HG03439 (cell line): ENCODE measurements around the gene TAF4.

ENCODE experiments used
- ATAC-seq: cut with Tn5 transposase; IDR thresholded peaks from one replicate; pipeline ENCODE4 v1.9.1; 2021; ENCODE audit warnings: mild to moderate bottlenecking, moderate library complexity; ENCODE audit not compliant: unreplicated experiment

Gene TAF4

DNA sequence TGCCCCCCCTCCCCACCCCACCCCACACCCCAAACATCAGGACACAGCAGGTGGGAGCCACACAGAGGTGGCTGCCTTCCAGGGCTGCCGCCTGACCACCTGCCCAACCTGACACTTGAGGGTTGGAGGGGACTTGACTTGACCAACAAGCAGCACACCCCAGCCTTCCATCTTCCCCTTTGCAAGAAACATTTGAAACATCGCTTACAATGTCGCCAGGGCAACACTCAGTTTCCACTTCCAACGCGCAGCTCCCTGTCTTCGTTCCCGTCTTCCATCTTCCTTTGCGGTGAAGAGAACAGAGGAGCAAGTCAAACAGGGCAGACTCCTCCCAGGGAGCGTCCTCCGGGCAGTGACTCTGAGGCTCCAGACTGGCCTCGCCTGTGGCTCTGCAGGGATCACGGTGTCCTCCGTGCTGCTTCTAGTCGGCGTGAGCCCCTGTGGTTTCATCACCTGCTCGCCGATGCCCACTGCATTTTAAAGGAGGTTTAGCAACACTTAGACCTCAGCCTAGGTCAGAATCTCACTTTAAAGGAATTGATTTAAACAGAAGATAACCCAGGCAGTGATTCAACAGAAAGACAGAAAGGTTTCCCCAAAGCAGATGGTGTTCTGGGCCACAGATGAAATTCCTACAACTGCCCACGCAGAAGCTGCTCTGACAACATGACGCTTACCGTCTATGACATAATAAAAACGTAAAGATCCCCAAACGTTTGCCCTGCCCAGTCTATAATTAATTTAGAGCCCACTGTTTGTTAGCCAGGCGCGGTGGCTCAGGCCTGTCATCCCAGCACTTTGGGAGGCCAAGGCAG is 130.8 kb downstream of the TAF4 start:
- ATAC-seq, result no peak

GRCh38 chr20:61933951-61934715 is 131.5 kb downstream of the TAF4 start:
- no peak for ATAC-seq

GRCh38 chr20:61933481-61933950 is 132.2 kb downstream of the TAF4 start:
- no peak for ATAC-seq

GRCh38 chr20:61932711-61933480 is 132.8 kb downstream of the TAF4 start:
- no peak for ATAC-seq

DNA sequence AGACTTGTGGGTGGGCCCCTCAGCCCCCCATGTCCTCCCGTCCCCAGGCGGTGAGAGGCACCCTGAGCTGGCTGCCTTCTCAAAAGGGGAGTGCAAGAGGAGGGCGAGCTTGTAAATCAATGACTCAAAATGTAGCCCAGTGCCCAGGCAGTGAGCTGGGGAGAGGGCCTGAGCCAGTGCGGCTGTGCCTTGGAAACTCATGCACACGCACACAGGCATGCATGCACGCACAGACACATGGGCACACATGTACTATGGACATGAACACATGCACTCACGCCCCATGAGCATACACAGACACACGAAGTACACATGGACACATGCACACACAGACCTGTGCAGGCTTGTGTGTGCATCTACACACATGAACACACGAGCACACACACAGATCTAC is 133.5 kb downstream of the TAF4 start:
- no peak for ATAC-seq

GRCh38 chr20:61931476-61932198 is 134.0 kb downstream of the TAF4 start:
- no peak for ATAC-seq

DNA sequence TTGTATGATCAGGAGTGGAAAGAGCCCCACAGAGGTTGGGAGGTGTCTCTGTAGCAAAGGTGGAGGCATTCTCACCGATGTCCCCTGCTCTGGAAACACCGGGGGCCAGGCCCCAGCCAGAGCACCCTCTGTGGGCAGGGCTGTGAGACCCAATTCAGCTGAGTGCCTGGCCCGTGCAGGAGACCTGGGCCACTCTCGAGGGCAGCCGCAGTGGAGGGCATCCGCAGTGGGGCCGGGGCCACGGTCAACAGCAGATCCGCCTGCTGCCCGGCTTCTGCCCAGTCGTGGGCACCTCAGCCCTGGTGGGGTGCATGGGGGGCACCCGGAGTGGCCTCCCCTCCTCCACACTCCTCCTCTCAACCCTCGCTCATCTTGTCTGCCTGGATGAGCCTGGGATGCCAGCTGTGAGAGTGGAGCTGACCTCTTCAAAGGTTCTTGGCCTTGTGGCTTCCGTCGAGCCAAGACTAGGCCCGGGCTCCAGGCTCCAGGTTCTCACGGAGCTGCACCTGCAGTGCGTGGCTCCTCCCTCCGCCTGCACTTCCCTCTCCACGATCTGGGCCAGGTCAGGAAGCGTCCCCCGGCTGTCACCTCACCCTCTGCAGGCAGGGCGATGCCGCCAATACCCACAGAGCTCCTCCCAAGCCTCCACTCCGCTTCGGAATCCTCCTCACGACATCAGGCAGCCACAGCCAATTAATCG is 134.8 kb downstream of the TAF4 start:
- no peak for ATAC-seq

- no peak for ATAC-seq
Observed at GRCh38 chr20:61929971-61930666, 135.6 kb downstream of the TAF4 start.

DNA sequence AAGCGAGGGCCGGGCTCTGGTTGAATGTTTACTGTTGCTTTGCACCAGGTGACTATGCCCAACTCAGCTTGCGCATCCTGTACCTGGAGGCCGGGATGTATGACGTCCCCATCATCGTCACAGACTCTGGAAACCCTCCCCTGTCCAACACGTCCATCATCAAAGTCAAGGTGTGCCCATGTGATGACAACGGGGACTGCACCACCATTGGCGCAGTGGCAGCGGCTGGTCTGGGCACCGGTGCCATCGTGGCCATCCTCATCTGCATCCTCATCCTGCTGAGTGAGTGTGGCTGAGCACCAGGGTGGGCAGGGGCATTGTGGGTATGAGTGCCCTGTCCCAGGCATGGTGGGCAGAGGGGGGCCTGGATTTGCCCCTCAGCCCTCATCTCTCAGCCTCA is 136.1 kb downstream of the TAF4 start:
- ATAC-seq, result no peak

DNA sequence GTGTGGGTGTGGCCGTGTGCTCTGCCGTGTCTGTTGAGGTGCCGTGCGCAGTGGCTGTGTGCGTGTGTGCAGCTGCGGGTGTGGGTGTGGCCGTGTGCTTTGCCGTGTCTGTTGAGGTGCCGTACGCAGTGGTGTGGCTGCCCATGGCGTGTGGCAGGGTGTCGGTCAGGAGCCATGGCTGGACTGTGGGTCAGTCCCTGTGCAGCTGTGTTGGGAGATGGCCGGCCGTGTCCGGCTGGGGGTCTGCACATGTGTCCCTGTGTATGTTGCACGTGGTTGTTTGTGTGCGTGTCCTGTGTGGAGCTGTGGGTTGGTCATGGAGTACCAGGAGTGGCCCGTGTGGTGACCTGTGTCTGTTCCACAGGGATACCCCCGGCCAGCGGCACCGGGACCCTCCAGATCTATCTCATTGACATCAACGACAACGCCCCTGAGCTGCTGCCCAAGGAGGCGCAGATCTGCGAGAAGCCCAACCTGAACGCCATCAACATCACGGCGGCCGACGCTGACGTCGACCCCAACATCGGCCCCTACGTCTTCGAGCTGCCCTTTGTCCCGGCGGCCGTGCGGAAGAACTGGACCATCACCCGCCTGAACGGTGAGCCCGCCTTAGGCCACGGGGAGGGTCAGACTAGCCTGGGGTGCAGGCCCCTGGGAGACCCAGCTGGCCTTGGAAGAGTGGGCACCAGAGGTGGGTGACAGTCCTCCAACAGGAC is 137.7 kb downstream of the TAF4 start:
- no peak for ATAC-seq

DNA sequence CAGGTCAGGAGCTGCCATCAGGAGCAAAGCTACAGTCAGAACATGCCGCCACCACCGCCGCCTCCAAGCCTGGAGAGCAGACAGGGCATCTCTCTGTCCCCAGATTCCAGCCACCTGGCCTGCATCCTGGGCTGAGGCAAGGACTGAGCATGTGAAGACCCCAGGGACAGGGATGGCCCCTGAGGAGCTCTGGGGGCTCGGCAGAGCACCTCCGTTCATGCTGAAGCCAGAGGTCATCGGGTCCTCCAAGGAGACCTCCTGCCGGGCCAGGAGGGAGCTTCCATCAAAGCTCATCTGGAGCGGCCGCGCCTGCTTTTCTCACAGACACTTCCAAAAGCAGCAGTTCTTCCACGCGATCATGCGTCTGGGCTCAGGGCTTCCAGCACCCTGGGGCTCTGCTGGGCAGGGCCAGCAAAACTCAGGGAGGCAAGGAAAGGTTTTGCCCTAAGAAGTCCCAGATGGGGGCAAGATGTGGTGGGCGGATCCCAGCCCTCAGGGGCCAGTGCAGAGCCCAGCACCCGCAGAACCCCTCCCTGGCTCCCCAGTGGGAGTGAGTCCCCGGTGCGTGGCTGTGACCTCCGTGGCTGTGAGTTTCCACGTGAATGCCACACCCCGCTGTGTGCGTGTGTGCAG is 138.4 kb downstream of the TAF4 start:
- ATAC-seq, result no peak

- ATAC-seq, result no peak
Observed at GRCh38 chr20:61926796-61927192, 138.9 kb downstream of the TAF4 start.

GRCh38 chr20:61926253-61926613 is 139.4 kb downstream of the TAF4 start:
- ATAC-seq, result no peak

- no peak for ATAC-seq
Observed at GRCh38 chr20:61925555-61926252, 140.0 kb downstream of the TAF4 start.

- no peak for ATAC-seq
Observed at GRCh38 chr20:61924858-61925554, 140.7 kb downstream of the TAF4 start.
